Osteoblast (primary cell): ENCODE results near the gene SPDYE4. TPM values are rescaled to one million over a fixed set of nuclear protein-coding genes. Genes with fewer than 3 reads are reported as not detected.

Experiments used
- DNase-seq: peaks from one replicate; pipeline ENCODE4 v3.0.0; 2011; ENCODE audit warnings: low spot score, mixed read lengths; ENCODE audit not compliant: insufficient read length; ENCODE audit errors: missing footprints
- H2AFZ ChIP-seq: 2 replicates; pipeline ENCODE4 v1.6.0; 2011; ENCODE audit warnings: mild to moderate bottlenecking, low read length
- H3K27ac ChIP-seq: 2 replicates; pipeline ENCODE4 v1.5.1; 2011; ENCODE audit warnings: mild to moderate bottlenecking, low read depth, low read length, moderate library complexity
- H3K27me3 ChIP-seq: 2 replicates; pipeline ENCODE4 v1.6.0; 2012; ENCODE audit warnings: mild to moderate bottlenecking, control low read depth, inconsistent platforms, low read length, moderate library complexity; ENCODE audit not compliant: insufficient read depth
- H3K36me3 ChIP-seq: 2 replicates; pipeline ENCODE4 v1.5.1; 2011; ENCODE audit warnings: mild to moderate bottlenecking, low read length, control low read depth, moderate library complexity; ENCODE audit not compliant: insufficient read depth
- H3K4me1 ChIP-seq: 2 replicates; pipeline ENCODE4 v1.5.1; 2011; ENCODE audit warnings: mild to moderate bottlenecking, low read length, control low read depth, moderate library complexity; ENCODE audit not compliant: insufficient read depth
- H3K4me2 ChIP-seq: 2 replicates; pipeline ENCODE4 v1.6.0; 2011; ENCODE audit warnings: mild to moderate bottlenecking, low read length; ENCODE audit not compliant: insufficient read depth
- H3K4me3 ChIP-seq: fragments of 200-600 bp; sonication (generic); 3 replicates; pipeline ENCODE4 v1.5.1; 2012; ENCODE audit warnings: mild to moderate bottlenecking, low read length, inconsistent platforms; ENCODE audit not compliant: insufficient read depth
- H3K79me2 ChIP-seq: 2 replicates; pipeline ENCODE4 v1.6.0; 2012; ENCODE audit warnings: mild to moderate bottlenecking, low read length, control low read depth, inconsistent platforms; ENCODE audit not compliant: insufficient read depth
- H3K9me3 ChIP-seq: 2 replicates; pipeline ENCODE4 v1.5.1; 2011; ENCODE audit warnings: low read depth, low read length, control low read depth
- H4K20me1 ChIP-seq: 2 replicates; pipeline ENCODE4 v1.6.0; 2012; ENCODE audit warnings: mild to moderate bottlenecking, low read length, control low read depth; ENCODE audit not compliant: insufficient read depth
- CTCF ChIP-seq: IDR thresholded peaks from 2 replicates; pipeline ENCODE4 v1.5.1; 2011; ENCODE audit warnings: mild to moderate bottlenecking, low read depth, low read length, moderate library complexity; ENCODE audit errors: extremely low read depth
- total RNA-seq: library from RNA; depleted of rRNA; stranded (reverse); fragments of >200 nt; gene quantifications from 2 replicates; pipeline ENCODE4 v1.2.3, GENCODE V29; 2012

The SPDYE4 gene
- total RNA-seq, 1 donor: not detected

DNA sequence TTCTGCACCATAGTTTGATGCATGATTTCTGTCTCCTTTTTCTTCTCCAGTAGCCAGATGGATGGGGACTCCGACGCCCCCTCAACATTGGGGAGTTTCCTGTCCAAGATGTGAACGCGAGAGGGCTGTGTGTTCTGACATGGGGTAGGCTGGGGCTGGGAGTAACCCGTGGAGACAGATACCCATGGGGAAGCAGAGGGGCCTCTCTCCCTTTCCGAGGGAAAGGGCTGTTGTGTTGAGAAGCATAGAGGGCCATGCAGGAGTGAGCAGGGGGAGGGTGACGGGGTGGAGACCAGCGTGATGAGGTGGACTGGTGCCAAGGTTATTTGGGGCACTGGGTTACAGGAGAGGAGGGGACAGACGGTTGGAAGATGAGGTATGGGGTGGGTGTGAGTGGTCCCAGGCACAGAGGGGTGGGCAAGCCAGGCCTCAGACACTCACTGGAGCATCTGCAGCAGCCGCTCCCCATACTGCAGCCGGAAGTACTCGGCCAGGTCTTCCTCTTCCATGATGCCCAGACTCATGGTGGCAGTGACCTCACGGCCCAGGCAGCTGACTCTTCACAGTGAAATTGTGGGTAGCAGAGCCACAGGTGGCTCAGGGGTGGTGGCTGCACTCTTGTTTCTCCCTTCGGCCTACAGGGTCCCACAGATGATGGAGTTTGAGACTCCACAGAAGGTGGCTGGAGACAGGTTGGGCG is 14.1 kb downstream of the SPDYE4 start:
- no peak for DNase-seq
- TF ChIP-seq CTCF: no peak

DNA sequence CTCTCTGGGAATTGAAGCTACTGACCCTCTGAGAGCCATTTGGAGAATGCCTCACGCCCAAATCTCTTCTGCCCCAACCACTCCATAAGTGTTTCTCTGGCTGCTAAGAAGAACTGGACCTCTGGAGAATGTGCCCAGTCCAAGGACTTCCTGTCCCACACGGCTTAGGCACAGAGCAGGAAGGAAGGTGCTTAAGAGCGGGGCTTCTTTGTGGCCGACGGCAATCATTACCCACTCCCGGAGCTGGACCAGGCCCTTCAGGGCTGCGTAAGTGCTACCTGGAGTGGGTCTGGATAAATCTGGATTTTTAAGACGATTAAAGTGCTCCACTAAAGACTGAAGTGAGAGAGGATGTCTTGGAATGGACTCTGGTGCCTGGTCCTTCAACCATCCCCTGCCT is 15.5 kb downstream of the SPDYE4 start:
- Histone ChIP-seq H3K36me3 (no peaks in the 10 kb centered on the region), H4K20me1 (no peaks in the 10 kb centered on the region), H3K27me3 (no peaks in the 10 kb centered on the region), H3K9me3 (no peaks in the 10 kb centered on the region), H3K27ac (no peak overlapping the region), H3K4me3 (no peak overlapping the region), H3K4me1 (peaks cover 4% of the 10 kb centered on the region), H3K79me2 (no peaks in the 10 kb centered on the region), H2AFZ (no peak overlapping the region), H3K4me2 (no peak overlapping the region)
- no peak for TF ChIP-seq CTCF
- no peak for DNase-seq

More for the DNA sequence above, 14.1 kb downstream of the SPDYE4 start:
- Histone ChIP-seq H3K4me2 (no peak overlapping the region), H3K79me2 (no peaks in the 10 kb centered on the region), H3K27ac (no peak overlapping the region), H3K4me3 (no peak overlapping the region), H3K27me3 (peaks cover 3% of the 10 kb centered on the region), H3K36me3 (no peaks in the 10 kb centered on the region), H2AFZ (no peak overlapping the region), H3K4me1 (peaks cover 4% of the 10 kb centered on the region), H4K20me1 (no peaks in the 10 kb centered on the region), H3K9me3 (no peaks in the 10 kb centered on the region)

- Histone ChIP-seq H3K79me2 (no peaks in the 10 kb centered on the region), H3K27me3 (no peaks in the 10 kb centered on the region), H4K20me1 (no peaks in the 10 kb centered on the region), H3K4me2 (no peak overlapping the region), H2AFZ (no peak overlapping the region), H3K36me3 (no peaks in the 10 kb centered on the region), H3K9me3 (no peaks in the 10 kb centered on the region), H3K4me3 (no peak overlapping the region), H3K27ac (no peak overlapping the region), H3K4me1 (peaks cover 4% of the 10 kb centered on the region)
- DNase-seq: no peak
- no peak for TF ChIP-seq CTCF
Measured at GRCh38 chr17:8742274-8742673, 16.1 kb downstream of the SPDYE4 start.

GRCh38 chr17:8741771-8742170 is 16.6 kb downstream of the SPDYE4 start:
- DNase-seq: no peak
- Histone ChIP-seq H3K27ac (no peak overlapping the region), H3K4me3 (no peak overlapping the region), H3K79me2 (no peaks in the 10 kb centered on the region), H3K27me3 (no peaks in the 10 kb centered on the region), H3K4me1 (peaks cover 4% of the 10 kb centered on the region), H3K4me2 (no peak overlapping the region), H2AFZ (no peak overlapping the region), H3K36me3 (no peaks in the 10 kb centered on the region), H3K9me3 (no peaks in the 10 kb centered on the region), H4K20me1 (no peaks in the 10 kb centered on the region)
- TF ChIP-seq CTCF: no peak
